HCT116 (cell line): Measurements from ENCODE around the gene SPATA12.

Experiments used
- CEBPB ChIP-seq: IDR thresholded peaks from 2 replicates; pipeline ENCODE4 v1.6.1; 2012; ENCODE audit warnings: low read depth
- EGR1 ChIP-seq: IDR thresholded peaks from 2 replicates; pipeline ENCODE4 v1.6.1; 2012; ENCODE audit warnings: low read depth
- EZH2 ChIP-seq: fragments of 200-600 bp; sonication (generic); IDR thresholded peaks from 2 replicates; pipeline ENCODE4 v1.6.1; 2017; ENCODE audit warnings: antibody characterized with exemption, mixed run types
- EZH2phosphoT487 ChIP-seq: fragments of 200-600 bp; IDR thresholded peaks from 2 replicates; pipeline ENCODE4 v1.6.1; 2018; ENCODE audit warnings: antibody characterized with exemption, borderline replicate concordance
- POLR2A ChIP-seq: IDR thresholded peaks from 2 replicates; pipeline ENCODE4 v1.7.0; 2011; ENCODE audit warnings: borderline replicate concordance; ENCODE audit not compliant: insufficient read depth, insufficient read length; ENCODE audit errors: extremely low read depth
- POLR2AphosphoS5 ChIP-seq: IDR thresholded peaks from 2 replicates; pipeline ENCODE4 v1.6.1; 2011; ENCODE audit warnings: mild to moderate bottlenecking, low read depth, low read length, moderate library complexity
- RAD21 ChIP-seq: IDR thresholded peaks from 2 replicates; pipeline ENCODE4 v1.6.1; 2012; ENCODE audit warnings: low read depth, mild to moderate bottlenecking
- SIN3A ChIP-seq: IDR thresholded peaks from 2 replicates; pipeline ENCODE4 v1.6.1; 2012; ENCODE audit warnings: low read depth
- TF ChIP-seq, protein P1 (sequence below), 3 experiments: fragments of 200-600 bp in 1 of 3; sonication (generic) in 1 of 3; IDR thresholded peaks in 2 of 3; conservative IDR thresholded peaks in 1 of 3; 2 replicates each; pipeline ENCODE4 v1.5.1; 2012 to 2017; ENCODE audit warnings: low read depth in 2 of 3, low read length in 2 of 3, antibody characterized with exemption in 1 of 3, borderline replicate concordance in 1 of 3, control low read depth in 1 of 3, mild to moderate bottlenecking in 1 of 3, mixed read lengths in 1 of 3, mixed run types in 1 of 3, moderate library complexity in 1 of 3; ENCODE audit not compliant: insufficient read depth in 1 of 3
- TF ChIP-seq, protein P2 (sequence below): IDR thresholded peaks from 2 replicates; pipeline ENCODE4 v1.6.1; 2012
- TF ChIP-seq, protein P3 (sequence below): IDR thresholded peaks from 2 replicates; pipeline ENCODE4 v1.6.1; 2012

DNA sequence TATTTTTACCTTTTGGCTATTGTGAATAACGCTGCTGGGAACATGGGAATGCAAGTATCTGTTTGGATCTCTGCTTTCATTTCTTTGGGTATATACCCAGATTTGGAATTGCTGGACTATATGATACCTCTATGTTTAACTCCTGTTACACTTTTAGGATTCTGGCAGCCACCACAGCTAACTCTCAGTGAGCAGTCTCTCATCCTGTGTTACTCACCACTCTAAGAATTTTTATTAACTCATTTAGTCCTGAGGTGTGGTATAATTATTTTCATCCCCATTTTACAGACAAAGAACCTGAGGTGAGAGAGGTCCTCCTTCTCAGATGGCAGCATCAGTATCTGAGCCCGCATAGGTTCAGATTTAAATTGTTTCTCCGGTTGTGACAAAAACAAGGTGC, 1.1 kb downstream of the SPATA12 start:
- TF ChIP-seq, protein P1, sequence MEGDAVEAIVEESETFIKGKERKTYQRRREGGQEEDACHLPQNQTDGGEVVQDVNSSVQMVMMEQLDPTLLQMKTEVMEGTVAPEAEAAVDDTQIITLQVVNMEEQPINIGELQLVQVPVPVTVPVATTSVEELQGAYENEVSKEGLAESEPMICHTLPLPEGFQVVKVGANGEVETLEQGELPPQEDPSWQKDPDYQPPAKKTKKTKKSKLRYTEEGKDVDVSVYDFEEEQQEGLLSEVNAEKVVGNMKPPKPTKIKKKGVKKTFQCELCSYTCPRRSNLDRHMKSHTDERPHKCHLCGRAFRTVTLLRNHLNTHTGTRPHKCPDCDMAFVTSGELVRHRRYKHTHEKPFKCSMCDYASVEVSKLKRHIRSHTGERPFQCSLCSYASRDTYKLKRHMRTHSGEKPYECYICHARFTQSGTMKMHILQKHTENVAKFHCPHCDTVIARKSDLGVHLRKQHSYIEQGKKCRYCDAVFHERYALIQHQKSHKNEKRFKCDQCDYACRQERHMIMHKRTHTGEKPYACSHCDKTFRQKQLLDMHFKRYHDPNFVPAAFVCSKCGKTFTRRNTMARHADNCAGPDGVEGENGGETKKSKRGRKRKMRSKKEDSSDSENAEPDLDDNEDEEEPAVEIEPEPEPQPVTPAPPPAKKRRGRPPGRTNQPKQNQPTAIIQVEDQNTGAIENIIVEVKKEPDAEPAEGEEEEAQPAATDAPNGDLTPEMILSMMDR (IDR thresholded peaks at IDR 0.05 in 2 of 3, conservative IDR thresholded peaks at IDR 0.05 in 1 of 3; ENCODE audit: borderline replicate concordance in 1 of 3, insufficient read depth in 1 of 3, low read depth in 2 of 3, low read length in 2 of 3) = no peak
- TF ChIP-seq EZH2 = no peak
- TF ChIP-seq POLR2A = no peak
- no peak for TF ChIP-seq CEBPB
- TF ChIP-seq POLR2AphosphoS5 = no peak
- TF ChIP-seq, protein P2, sequence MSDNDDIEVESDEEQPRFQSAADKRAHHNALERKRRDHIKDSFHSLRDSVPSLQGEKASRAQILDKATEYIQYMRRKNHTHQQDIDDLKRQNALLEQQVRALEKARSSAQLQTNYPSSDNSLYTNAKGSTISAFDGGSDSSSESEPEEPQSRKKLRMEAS = no peak
- no peak for TF ChIP-seq EZH2phosphoT487
- TF ChIP-seq, protein P3, sequence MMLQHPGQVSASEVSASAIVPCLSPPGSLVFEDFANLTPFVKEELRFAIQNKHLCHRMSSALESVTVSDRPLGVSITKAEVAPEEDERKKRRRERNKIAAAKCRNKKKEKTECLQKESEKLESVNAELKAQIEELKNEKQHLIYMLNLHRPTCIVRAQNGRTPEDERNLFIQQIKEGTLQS = no peak
- no peak for TF ChIP-seq SIN3A
- TF ChIP-seq EGR1 = no peak
- no peak for TF ChIP-seq RAD21
